22Rv1 (cell line): ENCODE results near the gene CDK5RAP3.

Experiments used
- ZFX ChIP-seq: fragments of 450-650 bp; IDR thresholded peaks from 2 replicates; pipeline ENCODE4 v1.6.1; 2017; ENCODE audit warnings: antibody characterized with exemption, borderline replicate concordance
- TF ChIP-seq, protein P1 (sequence below): fragments of 450-650 bp; IDR thresholded peaks from 2 replicates; pipeline ENCODE4 v1.5.1; 2017; ENCODE audit warnings: mild to moderate bottlenecking

DNA sequence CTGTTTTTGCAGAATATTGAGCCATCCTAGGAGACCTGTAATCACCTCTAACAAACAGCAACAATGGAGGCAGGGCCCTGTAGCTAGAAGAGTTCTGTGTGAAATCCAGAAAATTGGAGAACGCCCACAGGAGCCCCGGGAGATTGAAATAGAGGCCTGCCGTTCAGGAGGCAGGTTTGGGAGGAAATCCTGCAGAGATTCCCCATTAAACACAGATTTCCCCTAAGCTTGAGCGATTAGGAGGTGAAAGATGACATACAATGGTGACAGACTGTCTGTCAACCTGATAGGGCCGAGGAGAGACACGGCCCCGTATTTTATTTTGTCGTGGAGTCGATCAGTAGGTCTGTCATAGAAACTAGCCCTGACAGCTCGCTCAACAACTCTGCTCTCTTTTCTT lies 18.2 kb downstream of the CDK5RAP3 start:
- TF ChIP-seq, protein P1, sequence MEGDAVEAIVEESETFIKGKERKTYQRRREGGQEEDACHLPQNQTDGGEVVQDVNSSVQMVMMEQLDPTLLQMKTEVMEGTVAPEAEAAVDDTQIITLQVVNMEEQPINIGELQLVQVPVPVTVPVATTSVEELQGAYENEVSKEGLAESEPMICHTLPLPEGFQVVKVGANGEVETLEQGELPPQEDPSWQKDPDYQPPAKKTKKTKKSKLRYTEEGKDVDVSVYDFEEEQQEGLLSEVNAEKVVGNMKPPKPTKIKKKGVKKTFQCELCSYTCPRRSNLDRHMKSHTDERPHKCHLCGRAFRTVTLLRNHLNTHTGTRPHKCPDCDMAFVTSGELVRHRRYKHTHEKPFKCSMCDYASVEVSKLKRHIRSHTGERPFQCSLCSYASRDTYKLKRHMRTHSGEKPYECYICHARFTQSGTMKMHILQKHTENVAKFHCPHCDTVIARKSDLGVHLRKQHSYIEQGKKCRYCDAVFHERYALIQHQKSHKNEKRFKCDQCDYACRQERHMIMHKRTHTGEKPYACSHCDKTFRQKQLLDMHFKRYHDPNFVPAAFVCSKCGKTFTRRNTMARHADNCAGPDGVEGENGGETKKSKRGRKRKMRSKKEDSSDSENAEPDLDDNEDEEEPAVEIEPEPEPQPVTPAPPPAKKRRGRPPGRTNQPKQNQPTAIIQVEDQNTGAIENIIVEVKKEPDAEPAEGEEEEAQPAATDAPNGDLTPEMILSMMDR, result no peak
- TF ChIP-seq ZFX, result no peak
